ENCODE data around the gene SIVA1. TPM values are rescaled to one million over a fixed set of nuclear protein-coding genes. Genes with fewer than 3 reads are reported as not detected.

Gene SIVA1
- total RNA-seq, 1 donor from 2014 or later, result 298 TPM

DNA sequence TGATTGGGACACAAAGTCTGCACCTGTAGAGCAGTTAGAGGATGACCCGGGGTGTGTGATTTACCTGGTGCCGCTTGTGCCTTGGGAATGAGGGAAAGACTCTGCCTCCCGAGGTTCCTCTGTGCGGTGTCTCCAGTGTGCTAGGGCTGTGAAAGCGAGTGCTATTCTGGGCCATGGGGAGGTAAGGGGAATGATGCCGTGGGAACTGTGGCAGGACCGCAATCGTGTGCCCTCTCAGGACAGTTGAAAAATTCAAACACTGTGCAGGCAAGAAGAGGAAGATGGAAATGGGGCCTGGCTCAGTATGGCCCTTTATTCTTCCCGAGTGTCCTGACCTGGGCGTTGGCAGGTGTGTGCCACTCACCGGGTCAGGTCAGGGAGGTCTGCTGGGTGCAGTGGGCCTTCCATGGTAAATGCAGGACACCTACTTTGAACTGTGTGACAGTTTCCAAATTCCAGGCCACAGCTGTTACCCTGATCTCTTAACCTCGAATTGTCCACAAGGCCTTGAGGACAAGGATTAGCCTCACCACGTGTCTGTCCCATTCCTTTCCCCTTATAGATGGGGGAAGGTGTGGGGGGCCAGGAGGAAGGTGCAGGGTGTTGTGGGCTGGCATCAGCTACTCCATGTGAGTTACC is 1.4 kb downstream of the SIVA1 start:
- peak overlapping the region; percentile 97 for H3K4me3 ChIP-seq (ENCODE audit: low read depth, low read length)

DNA sequence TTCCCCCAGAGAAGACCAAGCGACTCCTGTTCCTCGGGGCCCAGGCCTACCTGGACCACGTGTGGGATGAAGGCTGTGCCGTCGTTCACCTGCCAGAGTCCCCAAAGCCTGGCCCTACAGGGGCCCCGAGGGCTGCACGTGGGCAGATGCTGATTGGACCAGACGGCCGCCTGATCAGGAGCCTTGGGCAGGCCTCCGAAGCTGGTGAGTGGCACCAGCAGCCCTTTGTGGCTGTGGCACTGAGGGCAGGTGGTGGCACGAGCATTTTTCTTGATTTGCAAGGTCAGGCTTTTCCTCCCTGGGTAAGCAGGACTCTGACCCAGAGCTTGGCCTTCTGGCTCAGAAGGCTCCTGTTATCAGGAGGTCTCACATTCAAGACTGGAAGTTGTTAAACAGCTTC is 2.7 kb downstream of the SIVA1 start:
- no peak overlapping the region for H3K4me3 ChIP-seq (ENCODE audit: low read depth, low read length)
- DNase-seq (ENCODE audit: low read depth), result no peak
- TF ChIP-seq, protein P1, sequence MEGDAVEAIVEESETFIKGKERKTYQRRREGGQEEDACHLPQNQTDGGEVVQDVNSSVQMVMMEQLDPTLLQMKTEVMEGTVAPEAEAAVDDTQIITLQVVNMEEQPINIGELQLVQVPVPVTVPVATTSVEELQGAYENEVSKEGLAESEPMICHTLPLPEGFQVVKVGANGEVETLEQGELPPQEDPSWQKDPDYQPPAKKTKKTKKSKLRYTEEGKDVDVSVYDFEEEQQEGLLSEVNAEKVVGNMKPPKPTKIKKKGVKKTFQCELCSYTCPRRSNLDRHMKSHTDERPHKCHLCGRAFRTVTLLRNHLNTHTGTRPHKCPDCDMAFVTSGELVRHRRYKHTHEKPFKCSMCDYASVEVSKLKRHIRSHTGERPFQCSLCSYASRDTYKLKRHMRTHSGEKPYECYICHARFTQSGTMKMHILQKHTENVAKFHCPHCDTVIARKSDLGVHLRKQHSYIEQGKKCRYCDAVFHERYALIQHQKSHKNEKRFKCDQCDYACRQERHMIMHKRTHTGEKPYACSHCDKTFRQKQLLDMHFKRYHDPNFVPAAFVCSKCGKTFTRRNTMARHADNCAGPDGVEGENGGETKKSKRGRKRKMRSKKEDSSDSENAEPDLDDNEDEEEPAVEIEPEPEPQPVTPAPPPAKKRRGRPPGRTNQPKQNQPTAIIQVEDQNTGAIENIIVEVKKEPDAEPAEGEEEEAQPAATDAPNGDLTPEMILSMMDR (conservative IDR thresholded peaks at IDR 0.05; ENCODE audit: low read depth, low read length), result no peak

More for the DNA sequence above, 1.4 kb downstream of the SIVA1 start:
- DNase-seq (ENCODE audit: low read depth), result no peak
- TF ChIP-seq, protein P1 (conservative IDR thresholded peaks at IDR 0.05; ENCODE audit: low read depth, low read length), result no peak

DNA sequence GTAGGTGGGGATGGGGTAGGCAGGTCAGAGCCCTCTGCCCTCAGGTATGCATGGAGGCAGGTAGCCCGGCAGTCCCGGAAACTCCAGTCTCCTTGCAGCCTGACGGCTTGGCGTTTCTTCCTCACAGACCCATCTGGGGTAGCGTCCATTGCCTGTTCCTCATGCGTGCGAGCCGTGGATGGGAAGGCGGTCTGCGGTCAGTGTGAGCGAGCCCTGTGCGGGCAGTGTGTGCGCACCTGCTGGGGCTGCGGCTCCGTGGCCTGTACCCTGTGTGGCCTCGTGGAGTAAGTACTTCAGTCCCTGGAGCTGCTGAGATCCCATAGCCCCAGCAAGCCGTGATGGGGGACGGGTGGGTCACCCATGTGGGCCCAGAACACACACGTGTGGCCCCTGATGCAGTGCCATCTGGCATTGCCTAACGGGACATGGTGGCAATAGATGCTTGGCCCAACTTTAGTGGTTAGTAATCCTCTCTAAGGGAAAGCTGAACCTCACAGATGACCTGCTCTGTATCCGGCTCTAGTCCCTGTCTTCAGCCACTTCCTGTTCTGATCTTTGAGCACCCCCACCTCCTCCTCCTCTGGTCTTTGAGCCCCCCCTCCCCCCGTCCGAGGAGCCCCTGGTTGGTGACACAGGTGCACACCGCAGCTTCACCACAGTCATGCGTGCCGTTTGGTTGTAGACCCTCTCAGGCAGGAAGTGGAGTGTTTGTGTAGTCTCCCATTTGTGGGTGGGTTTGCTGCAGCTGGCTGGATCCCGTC is 3.7 kb downstream of the SIVA1 start:
- no peak for DNase-seq (ENCODE audit: low read depth)
- H3K4me3 ChIP-seq (ENCODE audit: low read depth, low read length), result no peak overlapping the region
- TF ChIP-seq, protein P1 (conservative IDR thresholded peaks at IDR 0.05; ENCODE audit: low read depth, low read length), result no peak

DNA sequence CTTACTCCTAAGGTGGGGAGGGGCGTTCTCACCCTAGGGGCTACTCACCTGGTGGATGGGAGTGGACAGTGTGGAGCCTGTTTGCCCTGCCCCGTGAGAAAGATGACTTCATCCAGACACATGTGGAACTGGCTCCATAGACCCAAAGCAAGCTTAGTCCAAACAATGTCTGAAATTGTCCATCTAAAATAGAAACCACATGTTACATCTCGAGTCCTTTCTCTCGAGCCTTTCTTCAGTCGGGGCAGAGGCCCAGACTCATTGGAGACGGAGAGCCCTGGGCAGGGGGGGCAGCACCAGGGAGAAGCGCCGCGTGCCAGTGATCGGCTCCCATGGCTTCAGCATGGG is 4.3 kb downstream of the SIVA1 start:
- no peak overlapping the region for H3K4me3 ChIP-seq (ENCODE audit: low read depth, low read length)
- TF ChIP-seq, protein P1 (conservative IDR thresholded peaks at IDR 0.05; ENCODE audit: low read depth, low read length), result no peak
- no peak for DNase-seq (ENCODE audit: low read depth)

DNA sequence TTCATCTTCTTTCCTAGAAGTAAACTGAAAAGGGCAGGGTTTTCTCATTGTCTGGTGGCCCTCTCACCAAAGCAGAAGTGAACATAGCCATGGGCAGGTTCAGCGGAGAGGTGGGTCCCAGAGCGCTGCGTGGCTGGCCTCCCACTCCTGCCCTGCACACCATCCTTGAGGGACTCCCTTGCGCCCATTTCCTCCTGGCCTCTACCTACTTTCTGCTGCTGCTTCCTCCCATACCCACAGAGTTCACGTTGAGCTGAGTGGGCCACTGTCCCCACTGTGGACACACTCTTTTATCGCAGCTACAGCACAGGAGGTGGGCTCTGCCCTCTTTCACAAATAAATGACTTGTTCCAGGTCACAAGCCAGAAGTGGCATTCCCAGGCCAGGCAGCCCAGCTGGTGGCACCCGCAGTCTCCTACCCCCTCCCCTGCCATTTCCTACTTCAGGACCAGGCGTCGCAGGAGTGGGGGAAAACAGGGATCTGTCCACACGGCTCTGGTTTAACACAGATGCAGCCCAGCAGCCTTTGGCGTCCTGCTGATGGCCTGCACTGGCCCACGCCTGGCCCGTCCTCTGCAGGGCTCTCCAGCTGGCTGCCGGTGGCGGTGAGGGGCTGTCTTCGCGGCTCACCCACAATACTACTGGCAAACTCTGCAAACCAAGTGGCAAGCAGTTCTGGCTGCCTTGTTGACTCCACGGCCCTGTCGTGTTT is 4.9 kb downstream of the SIVA1 start:
- TF ChIP-seq, protein P1 (conservative IDR thresholded peaks at IDR 0.05; ENCODE audit: low read depth, low read length), result no peak
- DNase-seq (ENCODE audit: low read depth), result no peak

DNA sequence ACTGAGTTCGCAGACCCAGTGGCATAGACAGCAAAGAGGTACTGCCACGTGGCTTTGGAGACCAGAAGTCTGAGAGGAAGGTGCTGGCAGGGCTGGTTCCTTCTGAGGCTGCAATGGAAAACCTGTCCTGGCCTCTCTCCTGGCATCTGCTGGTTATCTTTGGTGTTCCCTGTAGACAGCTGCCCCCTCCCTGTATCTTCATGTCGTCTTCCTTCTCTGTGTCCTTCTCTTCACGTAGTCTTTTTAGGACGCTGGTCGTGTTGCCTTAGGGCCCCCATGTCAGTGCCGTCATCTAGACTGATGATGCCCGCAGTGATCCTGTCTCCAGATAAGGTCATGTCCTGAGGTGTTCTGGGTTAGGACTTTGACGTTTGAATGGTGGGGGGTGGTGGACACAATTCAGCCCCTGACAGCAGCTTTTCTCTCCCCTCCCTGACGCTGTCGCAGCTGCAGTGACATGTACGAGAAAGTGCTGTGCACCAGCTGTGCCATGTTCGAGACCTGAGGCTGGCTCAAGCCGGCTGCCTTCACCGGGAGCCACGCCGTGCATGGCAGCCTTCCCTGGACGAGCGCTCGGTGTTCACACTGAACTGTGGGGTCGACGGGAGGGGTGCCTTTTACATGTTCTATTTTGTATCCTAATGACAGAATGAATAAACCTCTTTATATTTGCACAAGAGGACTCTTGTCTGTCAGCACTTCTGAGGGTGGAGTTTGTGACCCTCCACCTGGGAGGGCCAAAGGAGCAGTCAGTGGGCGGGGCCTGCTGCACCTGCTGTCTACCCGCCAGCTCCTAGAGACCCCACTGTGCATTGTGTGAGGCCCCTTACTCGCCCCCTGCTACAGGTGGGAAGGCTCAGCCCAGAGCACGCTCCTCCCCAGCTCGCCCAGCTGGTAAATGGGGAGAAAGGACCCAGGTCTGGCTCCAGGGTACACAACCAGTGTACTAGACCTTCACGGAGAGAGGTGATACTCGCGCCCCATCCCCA is 6.3 kb downstream of the SIVA1 start:
- no peak for DNase-seq (ENCODE audit: low read depth)
- TF ChIP-seq, protein P1 (conservative IDR thresholded peaks at IDR 0.05; ENCODE audit: low read depth, low read length), result no peak
- no peak overlapping the region for H3K4me3 ChIP-seq (ENCODE audit: low read depth, low read length)

More for the DNA sequence above, 4.9 kb downstream of the SIVA1 start:
- H3K4me3 ChIP-seq (ENCODE audit: low read depth, low read length), result no peak overlapping the region
